Measurements from ENCODE around the gene XG.

XG gene

GRCh38 chrX:2840961-2841360 lies 89.1 kb downstream of the XG start:
- Histone ChIP-seq H3K27ac (no peak overlapping the region), H3K9me3 (peaks cover 0 to 11% (median 4%) of the 10 kb centered on the region in 3 donors), H3K4me1 (no peaks in the 10 kb centered on the region), H3K36me3 (no peaks in the 10 kb centered on the region), H3K27me3 (no peaks in the 10 kb centered on the region), H3K4me3 (no peak overlapping the region)
- DNase-seq: no peak
- no peak for TF ChIP-seq CTCF (IDR thresholded peaks at IDR 0.05)
- intact Hi-C loops (cut with DNase I; ENCODE audit: low total_unique reads): no loop called here

DNA sequence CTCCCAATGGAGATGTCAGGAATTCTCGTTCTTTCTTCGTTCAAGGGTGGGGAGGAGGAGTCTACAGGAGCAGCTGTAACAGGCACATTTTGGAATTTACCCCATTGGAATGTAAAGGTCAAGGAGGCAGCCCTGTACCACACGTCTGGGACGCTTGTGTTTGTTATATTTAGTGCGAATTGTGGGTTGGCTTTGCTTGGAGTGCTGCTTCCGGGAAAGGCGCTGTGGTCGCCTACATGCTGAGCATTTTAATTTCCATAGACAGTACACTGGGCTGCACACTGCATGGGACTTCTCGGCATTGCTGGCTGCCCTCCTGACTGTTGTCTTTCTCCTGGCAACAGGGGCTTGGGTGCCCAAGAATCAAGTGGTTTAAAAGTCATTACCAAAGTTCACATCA lies 89.7 kb downstream of the XG start:
- Histone ChIP-seq H3K27me3 (no peaks in the 10 kb centered on the region), H3K9me3 (peaks cover 0 to 11% (median 4%) of the 10 kb centered on the region in 3 donors), H3K4me1 (no peaks in the 10 kb centered on the region), H3K4me3 (no peak overlapping the region), H3K27ac (no peak overlapping the region), H3K36me3 (no peaks in the 10 kb centered on the region)
- intact Hi-C loops (cut with DNase I; ENCODE audit: low total_unique reads): no loop called here
- no peak for TF ChIP-seq CTCF (IDR thresholded peaks at IDR 0.05)
- no peak for DNase-seq

GRCh38 chrX:2846992-2847391 lies 95.2 kb downstream of the XG start:
- TF ChIP-seq CTCF (IDR thresholded peaks at IDR 0.05): no peak
- DNase-seq: no peak
- H3K27me3 ChIP-seq: no peaks in the 10 kb centered on the region
- H3K9me3 ChIP-seq: no peaks in the 10 kb centered on the region
- H3K4me1 ChIP-seq: peaks cover 0 to 4% (median 0%) of the 10 kb centered on the region in 4 donors
- intact Hi-C loops (cut with DNase I; ENCODE audit: low total_unique reads): no loop called here
- no peaks in the 10 kb centered on the region for H3K36me3 ChIP-seq
- no peak overlapping the region for H3K4me3 ChIP-seq
- H3K27ac ChIP-seq: no peak overlapping the region

- Histone ChIP-seq H3K36me3 (no peaks in the 10 kb centered on the region), H3K27me3 (no peaks in the 10 kb centered on the region), H3K27ac (peak overlapping the region in 1 of 2 donors; percentile 39), H3K4me1 (peaks cover 0 to 4% (median 0%) of the 10 kb centered on the region in 4 donors), H3K4me3 (no peak overlapping the region), H3K9me3 (no peaks in the 10 kb centered on the region)
- no peak for DNase-seq
- no peak for TF ChIP-seq CTCF (IDR thresholded peaks at IDR 0.05)
- intact Hi-C loops (cut with DNase I; ENCODE audit: low total_unique reads): no loop called here
Measured at GRCh38 chrX:2848871-2849301, 97.0 kb downstream of the XG start.

DNA sequence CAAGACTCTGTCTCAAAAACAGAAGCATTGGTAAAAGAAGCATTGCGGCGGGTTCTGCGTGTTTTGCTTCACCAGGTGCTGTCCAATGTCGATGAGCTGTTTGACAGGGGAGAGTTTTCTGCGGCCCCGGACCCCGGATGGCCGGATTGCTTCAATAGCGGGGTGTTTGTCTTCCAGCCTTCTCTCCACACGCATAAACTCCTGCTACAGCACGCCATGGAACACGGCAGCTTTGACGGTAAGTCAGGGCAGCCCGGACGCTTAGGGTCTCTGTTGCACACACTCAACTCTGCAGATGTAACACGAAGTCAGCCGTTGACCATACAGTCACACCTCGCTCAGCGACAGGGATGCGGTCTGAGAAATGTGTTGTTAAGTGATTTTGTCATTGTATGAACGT lies 103.1 kb downstream of the XG start:
- Histone ChIP-seq H3K27me3 (no peaks in the 10 kb centered on the region), H3K4me1 (peaks cover 0 to under 1% (median 0%) of the 10 kb centered on the region in 4 donors), H3K27ac (no peak overlapping the region), H3K4me3 (no peak overlapping the region), H3K9me3 (no peaks in the 10 kb centered on the region), H3K36me3 (no peaks in the 10 kb centered on the region)
- intact Hi-C loops (cut with DNase I; ENCODE audit: low total_unique reads): no loop called here
- TF ChIP-seq CTCF (IDR thresholded peaks at IDR 0.05): no peak
- no peak for DNase-seq

- Histone ChIP-seq H3K36me3 (no peaks in the 10 kb centered on the region), H3K9me3 (no peaks in the 10 kb centered on the region), H3K4me1 (no peaks in the 10 kb centered on the region), H3K4me3 (no peak overlapping the region), H3K27me3 (no peaks in the 10 kb centered on the region), H3K27ac (no peak overlapping the region)
- no peak for DNase-seq
- TF ChIP-seq CTCF (IDR thresholded peaks at IDR 0.05): no peak
- intact Hi-C loops (cut with DNase I; ENCODE audit: low total_unique reads): no loop called here
Measured at GRCh38 chrX:2855761-2856160, 103.9 kb downstream of the XG start.

Data from tibial artery (tissue), 4 donors.